ENCODE measurements around the gene PARVA. TPM values are rescaled to one million over a fixed set of nuclear protein-coding genes. Genes with fewer than 3 reads are reported as not detected.

The PARVA gene
- total and polyA plus RNA-seq, 2 donors from 2014 or later: 25.1 to 80.3 TPM

GRCh38 chr11:12388939-12389670 lies 11.7 kb downstream of the PARVA start:
- intact Hi-C loops (cut with DNase I): no loop called here
- Histone ChIP-seq H3K36me3 (ENCODE audit: control insufficient read depth in 2 of 3, insufficient read depth in 3 of 3, low read length in 3 of 3) (no peaks in the 10 kb centered on the region), H3K27ac (ENCODE audit: low read depth in 2 of 2, low read length in 2 of 2) (no peak overlapping the region), H3K9ac (ENCODE audit: low read length in 3 of 3) (no peak overlapping the region), H3K4me1 (ENCODE audit: control insufficient read depth in 2 of 3, insufficient read depth in 2 of 3, low read depth in 1 of 3, low read length in 3 of 3) (peaks cover 0 to 15% (median 2%) of the 10 kb centered on the region in 3 donors), H3K4me3 (ENCODE audit: low read length in 3 of 3) (no peak overlapping the region), H3K9me3 (ENCODE audit: control insufficient read depth in 2 of 3, insufficient read depth in 1 of 3, low read length in 3 of 3) (no peaks in the 10 kb centered on the region), H3K27me3 (ENCODE audit: control insufficient read depth, insufficient read depth, low read length) (no peaks in the 10 kb centered on the region)
- no peak for TF ChIP-seq CTCF (IDR thresholded peaks at IDR 0.05; ENCODE audit: borderline replicate concordance, extremely low read depth, insufficient read depth)
- DNase-seq: no peak
- FAIRE-seq: no peak

- DNase-seq: no peak
- H3K4me1 ChIP-seq (ENCODE audit: control insufficient read depth in 2 of 3, insufficient read depth in 2 of 3, low read depth in 1 of 3, low read length in 3 of 3): peaks cover 0 to 15% (median 2%) of the 10 kb centered on the region in 3 donors
- no peaks in the 10 kb centered on the region for H3K9me3 ChIP-seq (ENCODE audit: control insufficient read depth in 2 of 3, insufficient read depth in 1 of 3, low read length in 3 of 3)
- H3K4me3 ChIP-seq (ENCODE audit: low read length in 3 of 3): no peak overlapping the region
- TF ChIP-seq CTCF (IDR thresholded peaks at IDR 0.05; ENCODE audit: borderline replicate concordance, extremely low read depth, insufficient read depth): no peak
- no peak overlapping the region for H3K27ac ChIP-seq (ENCODE audit: low read depth in 2 of 2, low read length in 2 of 2)
- H3K36me3 ChIP-seq (ENCODE audit: control insufficient read depth in 2 of 3, insufficient read depth in 3 of 3, low read length in 3 of 3): no peaks in the 10 kb centered on the region
- H3K9ac ChIP-seq (ENCODE audit: low read length in 3 of 3): no peak overlapping the region
- intact Hi-C loops (cut with DNase I): no loop called here
- H3K27me3 ChIP-seq (ENCODE audit: control insufficient read depth, insufficient read depth, low read length): no peaks in the 10 kb centered on the region
- FAIRE-seq: no peak
Measured at GRCh38 chr11:12389676-12390657, 12.6 kb downstream of the PARVA start.

- Histone ChIP-seq H3K4me3 (ENCODE audit: low read length in 3 of 3) (no peak overlapping the region), H3K9ac (ENCODE audit: low read length in 3 of 3) (no peak overlapping the region), H3K27ac (ENCODE audit: low read depth in 2 of 2, low read length in 2 of 2) (no peak overlapping the region), H3K9me3 (ENCODE audit: control insufficient read depth in 2 of 3, insufficient read depth in 1 of 3, low read length in 3 of 3) (no peaks in the 10 kb centered on the region), H3K36me3 (ENCODE audit: control insufficient read depth in 2 of 3, insufficient read depth in 3 of 3, low read length in 3 of 3) (no peaks in the 10 kb centered on the region), H3K4me1 (ENCODE audit: control insufficient read depth in 2 of 3, insufficient read depth in 2 of 3, low read depth in 1 of 3, low read length in 3 of 3) (peaks cover 0 to 15% (median 2%) of the 10 kb centered on the region in 3 donors), H3K27me3 (ENCODE audit: control insufficient read depth, insufficient read depth, low read length) (no peaks in the 10 kb centered on the region)
- DNase-seq: peak in 1 of 5 donors; percentile 40
- intact Hi-C loops (cut with DNase I): no loop called here
- no peak for TF ChIP-seq CTCF (IDR thresholded peaks at IDR 0.05; ENCODE audit: borderline replicate concordance, extremely low read depth, insufficient read depth)
- FAIRE-seq: no peak
Measured at GRCh38 chr11:12390687-12391110, 13.3 kb downstream of the PARVA start.

Data from kidney (tissue), 14 donors.